ENCODE data around the gene ITGAX.
"Not testable (repeated sequence)": the region's sequence is repeated elsewhere in the genome, so short reads cannot be mapped to it uniquely, and the experiment has no call there.

The ITGAX gene

GRCh38 chr16:31329671-31330552, 25.1 kb upstream of the ITGAX start:
- Histone ChIP-seq H3K4me3 (no peak overlapping the region), H4K20me1 (no peaks in the 10 kb centered on the region), H3K4me2 (peak overlapping the region; percentile 82; the same call in 1 of the 2 replicates), H3K27ac (no peak overlapping the region), H3K9me3 (no peaks in the 10 kb centered on the region), H3K27me3 (no peaks in the 10 kb centered on the region; the same call in 1 of the 2 replicates), H3K36me3 (no peaks in the 10 kb centered on the region), H3K4me1 (peaks cover 25% of the 10 kb centered on the region), H3K9ac (no peak overlapping the region)
- no peak for TF ChIP-seq Cebpa-rat (IDR thresholded peaks at IDR 0.05)

GRCh38 chr16:31330553-31330890, 24.5 kb upstream of the ITGAX start:
- H4K20me1 ChIP-seq: no peaks in the 10 kb centered on the region
- H3K4me2 ChIP-seq: peak overlapping the region; percentile 82
- TF ChIP-seq Cebpa-rat (IDR thresholded peaks at IDR 0.05): no peak
- no peaks in the 10 kb centered on the region for H3K9me3 ChIP-seq
- peaks cover 25% of the 10 kb centered on the region for H3K4me1 ChIP-seq
- H3K9ac ChIP-seq: no peak overlapping the region
- H3K27ac ChIP-seq: no peak overlapping the region
- no peaks in the 10 kb centered on the region; the same call in 1 of the 2 replicates for H3K27me3 ChIP-seq
- H3K36me3 ChIP-seq: no peaks in the 10 kb centered on the region
- H3K4me3 ChIP-seq: no peak overlapping the region

- no peaks in the 10 kb centered on the region; the same call in 1 of the 2 replicates for H3K27me3 ChIP-seq
- peak overlapping the region; percentile 76 for H3K9ac ChIP-seq
- peak overlapping the region; percentile 82 for H3K4me2 ChIP-seq
- H4K20me1 ChIP-seq: no peaks in the 10 kb centered on the region
- H3K27ac ChIP-seq: 0 out of 2 replicates have a peak overlapping the region, but pooled peaks have one; percentile 30
- no peak for TF ChIP-seq Cebpa-rat (IDR thresholded peaks at IDR 0.05)
- H3K9me3 ChIP-seq: no peaks in the 10 kb centered on the region
- H3K36me3 ChIP-seq: no peaks in the 10 kb centered on the region
- peaks cover 25% of the 10 kb centered on the region for H3K4me1 ChIP-seq
- H3K4me3 ChIP-seq: peak overlapping the region; percentile 67
These were observed 23.7 kb upstream of the ITGAX start for GRCh38 chr16:31331141-31331764.

- H3K9ac ChIP-seq: no peak overlapping the region
- H3K4me1 ChIP-seq: peaks cover 25% of the 10 kb centered on the region
- H3K4me2 ChIP-seq: peak overlapping the region; percentile 82
- no peak for TF ChIP-seq Cebpa-rat (IDR thresholded peaks at IDR 0.05)
- H3K9me3 ChIP-seq: no peaks in the 10 kb centered on the region
- H3K36me3 ChIP-seq: no peaks in the 10 kb centered on the region
- H3K27ac ChIP-seq: no peak overlapping the region
- H3K4me3 ChIP-seq: peak overlapping the region; percentile 67
- H3K27me3 ChIP-seq: no peaks in the 10 kb centered on the region; the same call in 1 of the 2 replicates
- H4K20me1 ChIP-seq: no peaks in the 10 kb centered on the region
These were observed 23.1 kb upstream of the ITGAX start for GRCh38 chr16:31331807-31332301.

GRCh38 chr16:31332544-31332943, 22.4 kb upstream of the ITGAX start:
- Histone ChIP-seq H3K27ac (no peak overlapping the region), H3K36me3 (no peaks in the 10 kb centered on the region), H3K9ac (no peak overlapping the region), H3K9me3 (peaks cover 4% of the 10 kb centered on the region; the same call in 1 of the 2 replicates), H3K4me2 (no peak overlapping the region), H3K4me3 (no peak overlapping the region), H3K27me3 (no peaks in the 10 kb centered on the region; the same call in 1 of the 2 replicates), H4K20me1 (no peaks in the 10 kb centered on the region), H3K4me1 (peaks cover 24% of the 10 kb centered on the region)
- no peak for TF ChIP-seq Cebpa-rat (IDR thresholded peaks at IDR 0.05)

- no peaks in the 10 kb centered on the region for H3K36me3 ChIP-seq
- H3K9ac ChIP-seq: no peak overlapping the region
- TF ChIP-seq Cebpa-rat (IDR thresholded peaks at IDR 0.05): no peak
- H3K4me3 ChIP-seq: no peak overlapping the region
- no peaks in the 10 kb centered on the region for H4K20me1 ChIP-seq
- H3K4me2 ChIP-seq: no peak overlapping the region
- H3K27me3 ChIP-seq: no peaks in the 10 kb centered on the region; the same call in 1 of the 2 replicates
- H3K9me3 ChIP-seq: peaks cover 17% of the 10 kb centered on the region
- H3K4me1 ChIP-seq: peaks cover 25% of the 10 kb centered on the region; the same call in 1 of the 2 replicates
- no peak overlapping the region for H3K27ac ChIP-seq
These were observed 21.0 kb upstream of the ITGAX start for GRCh38 chr16:31333686-31334649.

- Histone ChIP-seq H3K4me1 (peaks cover 25% of the 10 kb centered on the region; the same call in 1 of the 2 replicates), H3K4me2 (no peak overlapping the region), H3K4me3 (no peak overlapping the region), H3K9ac (no peak overlapping the region), H3K27ac (no peak overlapping the region), H4K20me1 (no peaks in the 10 kb centered on the region), H3K27me3 (no peaks in the 10 kb centered on the region; the same call in 1 of the 2 replicates), H3K9me3 (peaks cover 17% of the 10 kb centered on the region), H3K36me3 (no peaks in the 10 kb centered on the region)
- no peak for TF ChIP-seq Cebpa-rat (IDR thresholded peaks at IDR 0.05)
These were observed 20.0 kb upstream of the ITGAX start for GRCh38 chr16:31334934-31335333.

GRCh38 chr16:31335431-31335830, 19.5 kb upstream of the ITGAX start:
- no peak overlapping the region for H3K4me2 ChIP-seq
- peaks cover 17% of the 10 kb centered on the region for H3K9me3 ChIP-seq
- no peak overlapping the region for H3K9ac ChIP-seq
- H3K4me3 ChIP-seq: no peak overlapping the region
- H3K27ac ChIP-seq: no peak overlapping the region
- peaks cover 25% of the 10 kb centered on the region; the same call in 1 of the 2 replicates for H3K4me1 ChIP-seq
- no peaks in the 10 kb centered on the region for H4K20me1 ChIP-seq
- H3K27me3 ChIP-seq: no peaks in the 10 kb centered on the region; the same call in 1 of the 2 replicates
- no peak for TF ChIP-seq Cebpa-rat (IDR thresholded peaks at IDR 0.05)
- no peaks in the 10 kb centered on the region for H3K36me3 ChIP-seq

GRCh38 chr16:31338166-31338685, 16.8 kb upstream of the ITGAX start:
- not testable (repeated sequence) for H3K27me3 ChIP-seq, H4K20me1 ChIP-seq, H3K9ac ChIP-seq, H3K4me3 ChIP-seq, H3K27ac ChIP-seq, H3K4me2 ChIP-seq, H3K36me3 ChIP-seq
- H3K9me3 ChIP-seq: peaks cover 17% of the 10 kb centered on the region
- H3K4me1 ChIP-seq: peaks cover 19% of the 10 kb centered on the region; the same call in 1 of the 2 replicates

Measured in BLaER1 (cell line).